Measurements from ENCODE around the gene COX14.

DNA sequence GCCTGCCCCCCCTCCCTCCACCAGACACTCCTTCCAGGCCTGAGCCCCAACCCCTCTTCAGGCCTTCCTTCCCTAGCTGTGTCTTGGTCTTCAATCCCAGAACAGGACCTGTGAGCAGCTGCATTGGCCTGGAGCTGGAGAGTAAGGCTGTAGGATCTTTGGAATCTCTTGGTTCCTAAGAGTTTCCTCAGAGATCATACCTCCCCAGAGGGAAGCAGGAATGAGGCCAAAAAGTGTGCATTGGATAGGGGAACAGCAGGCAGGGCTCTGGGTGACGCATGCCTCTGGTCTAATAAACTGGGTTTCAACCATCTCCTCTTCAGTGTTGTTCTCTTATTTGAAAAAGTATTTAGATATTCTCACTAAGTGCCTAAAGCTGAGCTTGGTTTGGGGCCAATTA is 28.7 kb upstream of the COX14 start:
- TF ChIP-seq, protein P1, sequence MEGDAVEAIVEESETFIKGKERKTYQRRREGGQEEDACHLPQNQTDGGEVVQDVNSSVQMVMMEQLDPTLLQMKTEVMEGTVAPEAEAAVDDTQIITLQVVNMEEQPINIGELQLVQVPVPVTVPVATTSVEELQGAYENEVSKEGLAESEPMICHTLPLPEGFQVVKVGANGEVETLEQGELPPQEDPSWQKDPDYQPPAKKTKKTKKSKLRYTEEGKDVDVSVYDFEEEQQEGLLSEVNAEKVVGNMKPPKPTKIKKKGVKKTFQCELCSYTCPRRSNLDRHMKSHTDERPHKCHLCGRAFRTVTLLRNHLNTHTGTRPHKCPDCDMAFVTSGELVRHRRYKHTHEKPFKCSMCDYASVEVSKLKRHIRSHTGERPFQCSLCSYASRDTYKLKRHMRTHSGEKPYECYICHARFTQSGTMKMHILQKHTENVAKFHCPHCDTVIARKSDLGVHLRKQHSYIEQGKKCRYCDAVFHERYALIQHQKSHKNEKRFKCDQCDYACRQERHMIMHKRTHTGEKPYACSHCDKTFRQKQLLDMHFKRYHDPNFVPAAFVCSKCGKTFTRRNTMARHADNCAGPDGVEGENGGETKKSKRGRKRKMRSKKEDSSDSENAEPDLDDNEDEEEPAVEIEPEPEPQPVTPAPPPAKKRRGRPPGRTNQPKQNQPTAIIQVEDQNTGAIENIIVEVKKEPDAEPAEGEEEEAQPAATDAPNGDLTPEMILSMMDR (IDR thresholded peaks at IDR 0.05), result no peak
- TF ChIP-seq POLR2A (IDR thresholded peaks at IDR 0.05), result no peak
